ENCODE results near the gene SSC5D.

- no peak for TF ChIP-seq CTCF (conservative IDR thresholded peaks at IDR 0.05; ENCODE audit: low read depth in 2 of 2)
- TF ChIP-seq EZH2 (IDR thresholded peaks at IDR 0.05; ENCODE audit: low read depth, unreplicated experiment): no peak
- no peak for TF ChIP-seq POLR2AphosphoS5 (IDR thresholded peaks at IDR 0.05; ENCODE audit: low read depth)
- no peak for TF ChIP-seq ETS1 (IDR thresholded peaks at IDR 0.05)
- no peak for TF ChIP-seq REST (IDR thresholded peaks at IDR 0.05; ENCODE audit: unreplicated experiment)
- TF ChIP-seq CREB1 (CRISPR knock-in tag; IDR thresholded peaks at IDR 0.05; ENCODE audit: low read depth): no peak
Measured at GRCh38 chr19:55539090-55539984, 51.1 kb downstream of the SSC5D start.
